NCI-H2029 (cell line): ENCODE measurements around the gene COL6A3.
A peak's percentile ranks its signal among the peaks of the same experiment; 100 is the strongest.

ENCODE experiments used
- DNase-seq: peaks from one replicate; lab custom pipeline; 2025; lab: John Stamatoyannopoulos, UW

The COL6A3 gene, protein sequence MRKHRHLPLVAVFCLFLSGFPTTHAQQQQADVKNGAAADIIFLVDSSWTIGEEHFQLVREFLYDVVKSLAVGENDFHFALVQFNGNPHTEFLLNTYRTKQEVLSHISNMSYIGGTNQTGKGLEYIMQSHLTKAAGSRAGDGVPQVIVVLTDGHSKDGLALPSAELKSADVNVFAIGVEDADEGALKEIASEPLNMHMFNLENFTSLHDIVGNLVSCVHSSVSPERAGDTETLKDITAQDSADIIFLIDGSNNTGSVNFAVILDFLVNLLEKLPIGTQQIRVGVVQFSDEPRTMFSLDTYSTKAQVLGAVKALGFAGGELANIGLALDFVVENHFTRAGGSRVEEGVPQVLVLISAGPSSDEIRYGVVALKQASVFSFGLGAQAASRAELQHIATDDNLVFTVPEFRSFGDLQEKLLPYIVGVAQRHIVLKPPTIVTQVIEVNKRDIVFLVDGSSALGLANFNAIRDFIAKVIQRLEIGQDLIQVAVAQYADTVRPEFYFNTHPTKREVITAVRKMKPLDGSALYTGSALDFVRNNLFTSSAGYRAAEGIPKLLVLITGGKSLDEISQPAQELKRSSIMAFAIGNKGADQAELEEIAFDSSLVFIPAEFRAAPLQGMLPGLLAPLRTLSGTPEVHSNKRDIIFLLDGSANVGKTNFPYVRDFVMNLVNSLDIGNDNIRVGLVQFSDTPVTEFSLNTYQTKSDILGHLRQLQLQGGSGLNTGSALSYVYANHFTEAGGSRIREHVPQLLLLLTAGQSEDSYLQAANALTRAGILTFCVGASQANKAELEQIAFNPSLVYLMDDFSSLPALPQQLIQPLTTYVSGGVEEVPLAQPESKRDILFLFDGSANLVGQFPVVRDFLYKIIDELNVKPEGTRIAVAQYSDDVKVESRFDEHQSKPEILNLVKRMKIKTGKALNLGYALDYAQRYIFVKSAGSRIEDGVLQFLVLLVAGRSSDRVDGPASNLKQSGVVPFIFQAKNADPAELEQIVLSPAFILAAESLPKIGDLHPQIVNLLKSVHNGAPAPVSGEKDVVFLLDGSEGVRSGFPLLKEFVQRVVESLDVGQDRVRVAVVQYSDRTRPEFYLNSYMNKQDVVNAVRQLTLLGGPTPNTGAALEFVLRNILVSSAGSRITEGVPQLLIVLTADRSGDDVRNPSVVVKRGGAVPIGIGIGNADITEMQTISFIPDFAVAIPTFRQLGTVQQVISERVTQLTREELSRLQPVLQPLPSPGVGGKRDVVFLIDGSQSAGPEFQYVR (N-terminal part only)

GRCh38 chr2:237413777-237414661 is at the start of gene COL6A3:
COL6A3 (minus strand) TSS chr2:237414164; CDS start chr2:237396817, 17,347 bp downstream.
- DNase-seq = no peak

- DNase-seq = peak; percentile 6
Measured at GRCh38 chr2:237459741-237460174, 45.8 kb upstream of the COL6A3 start.

DNA sequence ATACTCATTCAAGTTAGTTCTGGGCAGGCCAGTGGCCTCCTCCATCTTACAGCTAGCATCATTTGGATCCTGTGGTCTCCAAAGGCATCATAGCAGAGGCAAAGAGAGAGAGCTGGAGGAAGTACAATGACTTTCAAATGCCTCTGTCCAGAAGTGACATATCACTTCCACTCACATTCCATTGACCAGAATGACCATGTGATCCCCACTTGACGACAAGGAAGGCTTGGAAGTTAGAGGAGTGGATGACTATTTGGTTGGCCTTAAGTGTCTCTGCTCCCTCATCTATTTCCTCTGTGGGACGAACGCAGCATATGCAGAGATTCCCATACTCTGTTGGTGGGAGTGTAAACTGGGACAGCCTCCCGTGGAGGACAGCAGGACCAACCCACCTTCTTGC is 45.3 kb upstream of the COL6A3 start:
- DNase-seq = no peak

GRCh38 chr2:237458519-237458918 is 44.6 kb upstream of the COL6A3 start:
- no peak for DNase-seq

DNA sequence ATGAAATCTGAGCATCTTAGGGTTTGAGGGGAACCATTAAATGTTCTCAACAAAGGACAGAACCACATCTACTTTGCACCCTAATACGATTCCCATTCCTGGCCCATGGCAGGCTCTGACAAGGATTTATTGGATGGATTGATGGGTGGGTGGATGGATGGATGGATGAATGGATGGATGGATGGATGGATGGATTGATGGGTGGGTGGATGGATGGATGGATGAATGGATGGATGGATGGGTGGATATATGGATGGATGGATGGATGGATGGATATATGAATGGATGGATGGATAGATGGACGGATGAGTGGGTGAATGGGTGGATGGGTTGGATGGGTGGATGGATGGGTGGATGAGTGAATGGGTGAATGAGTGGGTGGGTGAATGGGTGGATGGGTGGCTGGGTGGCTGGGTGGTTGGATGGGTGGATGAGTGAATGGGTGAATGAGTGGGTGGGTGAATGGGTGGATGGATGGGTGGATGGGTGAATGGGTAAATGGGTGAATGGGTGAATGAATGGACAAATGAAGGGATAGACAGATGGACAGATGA is 43.5 kb upstream of the COL6A3 start:
- no peak for DNase-seq

DNA sequence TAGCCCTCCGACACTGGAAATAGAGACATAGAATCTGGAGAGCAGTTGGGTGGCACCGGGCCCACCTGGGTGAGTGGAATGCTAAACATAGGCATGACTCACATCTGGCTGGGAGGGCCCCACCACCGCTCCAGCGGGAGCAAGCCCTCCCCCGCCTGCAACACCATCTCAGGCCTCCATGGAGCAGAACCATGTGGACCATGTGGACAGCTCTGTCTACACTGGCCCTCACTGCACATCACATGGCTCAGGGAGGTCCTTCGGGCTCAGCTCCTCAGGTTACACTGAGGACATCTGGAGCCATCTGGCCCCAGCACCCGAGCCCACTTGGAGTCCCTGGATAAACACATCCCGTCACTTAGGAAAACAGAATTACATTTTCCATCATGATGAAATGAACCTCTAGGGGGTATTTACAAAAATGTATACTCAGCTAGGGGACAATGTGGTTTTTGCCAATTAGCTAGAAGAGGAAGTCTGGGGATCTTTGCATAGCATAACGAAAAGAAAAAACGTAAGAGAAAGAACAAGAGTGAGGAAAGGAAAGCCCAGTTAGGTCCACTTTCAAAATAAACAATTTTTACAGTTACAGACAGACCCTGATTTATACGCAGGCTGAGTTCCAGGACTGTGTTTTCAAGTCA is 42.4 kb upstream of the COL6A3 start:
- DNase-seq = peak; percentile 94

DNA sequence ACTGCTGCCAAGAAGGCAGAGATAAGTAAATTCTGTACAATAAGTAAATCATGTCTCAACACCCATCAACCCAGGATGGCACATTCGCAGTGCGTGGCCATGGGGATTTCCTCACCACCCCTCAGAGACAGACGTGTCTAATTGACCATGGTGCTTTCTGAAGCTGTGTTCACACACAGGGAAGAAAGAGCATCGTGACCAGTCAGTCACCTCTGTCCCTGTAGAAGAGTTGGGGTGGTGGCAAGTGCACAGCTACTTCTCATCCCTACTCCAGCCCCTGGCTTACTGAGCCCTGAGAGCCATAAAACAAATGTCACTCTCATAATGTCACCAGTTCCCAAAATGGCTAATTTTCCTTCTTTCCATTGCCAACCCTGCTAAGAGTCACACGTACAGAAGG is 41.8 kb upstream of the COL6A3 start:
- no peak for DNase-seq

DNA sequence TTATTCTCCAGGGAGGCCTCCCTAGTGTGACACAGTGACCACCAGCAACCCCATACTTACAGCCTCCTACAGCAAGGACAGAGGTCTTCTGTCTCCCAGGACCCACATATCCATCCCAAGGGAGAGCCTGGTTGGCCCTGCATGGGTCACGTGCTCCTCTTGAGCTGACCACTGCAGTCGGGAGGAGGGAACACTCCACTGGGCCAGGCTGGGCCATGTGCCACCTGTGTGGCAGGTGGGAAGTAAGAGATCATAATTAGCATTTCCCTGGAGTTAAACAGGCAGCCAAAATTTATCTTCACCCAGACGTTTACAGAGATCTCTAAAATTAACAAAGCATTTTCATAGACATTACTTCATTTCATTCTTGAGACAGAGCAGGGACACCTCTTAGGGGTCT is 39.7 kb upstream of the COL6A3 start:
- DNase-seq = peak; percentile 61

- DNase-seq = no peak
Measured at GRCh38 chr2:237452861-237453260, 38.9 kb upstream of the COL6A3 start.

GRCh38 chr2:237451643-237452469 is 37.9 kb upstream of the COL6A3 start:
- no peak for DNase-seq

- DNase-seq = no peak
Measured at GRCh38 chr2:237450583-237450982, 36.6 kb upstream of the COL6A3 start.

DNA sequence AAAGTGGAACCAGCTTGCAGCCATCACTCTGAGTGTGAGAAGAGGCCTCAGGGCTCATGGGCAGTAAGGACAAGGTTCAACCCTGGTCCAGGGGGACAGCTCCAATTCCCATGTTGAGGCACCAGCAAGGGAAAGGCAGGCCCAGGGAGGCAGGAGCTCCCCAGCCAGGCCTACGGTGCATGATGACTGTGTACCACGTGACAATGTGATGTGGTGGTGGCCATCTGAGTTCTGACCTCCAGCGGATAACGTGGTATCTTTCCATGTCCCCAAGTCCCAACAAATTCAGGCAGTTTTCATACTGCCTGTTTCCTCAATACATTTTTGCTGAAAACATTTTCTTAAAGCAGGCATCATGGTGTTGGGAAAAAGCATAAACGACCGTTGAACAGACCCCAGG is 36.1 kb upstream of the COL6A3 start:
- DNase-seq = no peak

DNA sequence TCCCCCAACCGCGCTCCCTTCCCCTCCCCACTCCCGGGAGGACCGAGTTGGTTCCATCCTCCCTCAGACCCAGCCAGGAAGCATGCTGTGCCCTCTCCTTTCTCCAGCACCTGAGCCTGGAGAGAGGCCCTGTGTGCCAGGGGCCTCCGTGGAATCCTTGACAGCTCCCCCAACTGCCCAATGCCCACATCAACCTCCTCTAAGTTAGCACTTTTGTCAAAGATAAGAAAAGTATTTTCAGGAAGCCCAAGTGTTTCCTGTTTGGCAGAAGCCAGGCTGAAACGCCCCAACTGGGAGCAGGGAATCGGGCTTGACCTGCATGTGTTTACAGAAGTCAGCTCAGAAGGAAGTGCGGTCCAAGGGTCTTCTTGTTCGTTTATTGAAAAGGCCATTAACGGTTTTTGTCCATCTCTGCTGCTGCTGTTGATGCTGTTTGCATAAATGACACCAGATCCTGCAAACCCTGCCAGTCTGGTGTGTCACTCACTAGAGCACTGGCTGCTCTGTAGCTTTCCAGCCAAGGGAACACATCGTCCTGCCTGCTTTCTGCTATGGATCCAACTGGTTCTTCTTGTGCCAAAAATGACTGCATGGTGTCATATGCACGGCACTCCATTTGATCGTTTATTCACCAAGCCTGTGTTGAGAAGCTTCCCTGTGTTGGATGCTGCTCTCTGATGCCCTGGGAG is 35.4 kb upstream of the COL6A3 start:
- DNase-seq = peak; percentile 70

- DNase-seq = no peak
Measured at GRCh38 chr2:237448626-237449025, 34.7 kb upstream of the COL6A3 start.

GRCh38 chr2:237448171-237448570 is 34.2 kb upstream of the COL6A3 start:
- no peak for DNase-seq

GRCh38 chr2:237447496-237447895 is 33.5 kb upstream of the COL6A3 start:
- DNase-seq = no peak

DNA sequence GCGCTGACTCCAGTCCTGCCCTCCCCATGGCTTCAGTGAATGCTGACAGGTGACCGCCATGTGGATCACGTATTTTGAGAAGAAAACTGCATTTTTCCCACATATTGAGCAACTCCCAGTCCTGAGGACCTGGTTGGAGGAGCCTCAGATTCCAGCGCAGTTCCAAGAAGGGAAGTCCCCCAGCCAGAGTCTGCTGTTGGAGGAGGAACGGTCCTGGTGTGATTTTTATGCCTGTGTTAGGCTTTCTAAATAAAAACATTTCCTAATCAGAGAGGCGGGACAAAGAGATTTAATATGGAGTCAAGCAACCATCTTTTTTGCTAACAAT is 32.3 kb upstream of the COL6A3 start:
- no peak for DNase-seq

DNA sequence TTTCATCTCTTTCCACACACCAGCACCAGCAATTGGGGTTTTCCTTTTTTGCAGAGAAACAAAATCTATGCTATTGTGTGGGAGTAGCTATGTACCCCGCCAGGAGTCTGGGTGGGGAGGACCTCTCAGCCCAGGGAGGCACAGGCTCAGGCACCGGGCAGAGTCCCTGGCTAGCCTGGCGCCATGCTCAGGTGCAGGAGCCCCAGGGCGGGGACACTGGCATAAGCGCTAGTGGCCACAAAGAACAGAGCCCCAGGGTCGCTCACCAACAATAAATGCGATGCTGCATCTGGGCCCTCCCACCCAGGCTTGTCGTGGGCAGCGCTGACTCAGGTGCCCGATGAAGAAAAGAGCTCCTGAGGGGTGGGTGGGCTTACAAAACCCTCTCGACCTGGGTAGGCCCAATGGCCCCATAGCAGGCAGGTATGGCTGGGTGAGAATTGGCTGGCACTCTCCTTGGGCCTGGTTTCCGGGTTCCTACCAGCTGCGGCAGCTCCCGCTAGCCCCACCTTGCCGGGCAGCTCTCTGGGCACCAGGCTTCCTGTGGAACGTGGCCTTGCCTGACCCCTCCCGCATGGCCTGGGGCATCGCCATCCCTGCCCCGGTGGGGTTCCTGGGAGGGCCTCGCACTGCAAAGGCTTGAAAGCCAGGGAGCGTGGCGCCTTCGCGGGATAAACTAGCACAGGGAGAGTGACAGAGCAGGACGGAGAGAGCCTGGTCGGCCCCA is 31.8 kb upstream of the COL6A3 start:
- DNase-seq = no peak
